ENCODE data around the gene SPAG6.
"Not testable (repeated sequence)": the region's sequence is repeated elsewhere in the genome, so short reads cannot be mapped to it uniquely, and the experiment has no call there.

SPAG6 gene

GRCh38 chr10:22305721-22306120 lies 39.6 kb upstream of the SPAG6 start:
- Histone ChIP-seq H3K27ac (ENCODE audit: low read length) (no peak overlapping the region), H3K4me3 (ENCODE audit: low read length) (no peak overlapping the region), H3F3A (ENCODE audit: insufficient read depth, low read length) (no peaks in the 10 kb centered on the region), H3K36me3 (replicated peaks; ENCODE audit: insufficient read depth, low read length) (no peaks in the 10 kb centered on the region), H2AFZ (ENCODE audit: low read length) (no peak overlapping the region), H3K9me2 (replicated peaks; ENCODE audit: insufficient read depth, low read length) (no peaks in the 10 kb centered on the region), H3K9me3 (replicated peaks; ENCODE audit: insufficient read depth, low read length) (no peaks in the 10 kb centered on the region), H4K20me1 (ENCODE audit: insufficient read depth, low read length) (no peaks in the 10 kb centered on the region), H3K4me1 (ENCODE audit: low read length) (peaks cover 9% of the 10 kb centered on the region), H3K79me2 (ENCODE audit: low read length) (no peaks in the 10 kb centered on the region), H3K4me2 (ENCODE audit: low read depth, low read length) (no peak overlapping the region), H3K9ac (ENCODE audit: low read length) (no peak overlapping the region), H3K27me3 (replicated peaks; ENCODE audit: insufficient read depth, low read length) (no peaks in the 10 kb centered on the region)
- DNase-seq: no peak
- TF ChIP-seq CTCF (IDR thresholded peaks at IDR 0.05; ENCODE audit: low read length) (no peak), EZH2phosphoT487 (IDR thresholded peaks at IDR 0.05; ENCODE audit: low read length) (no peak), EZH2 (optimal IDR thresholded peaks at IDR 0.05; ENCODE audit: low read depth, low read length) (no peak)

- H3K4me1 ChIP-seq (ENCODE audit: low read length): peaks cover 9% of the 10 kb centered on the region
- H3K9ac ChIP-seq (ENCODE audit: low read length): no peak overlapping the region
- H3K36me3 ChIP-seq (replicated peaks; ENCODE audit: insufficient read depth, low read length): no peaks in the 10 kb centered on the region
- DNase-seq: no peak
- no peak overlapping the region for H3K4me3 ChIP-seq (ENCODE audit: low read length)
- no peaks in the 10 kb centered on the region for H3F3A ChIP-seq (ENCODE audit: insufficient read depth, low read length)
- H4K20me1 ChIP-seq (ENCODE audit: insufficient read depth, low read length): no peaks in the 10 kb centered on the region
- H2AFZ ChIP-seq (ENCODE audit: low read length): no peak overlapping the region
- H3K27me3 ChIP-seq (replicated peaks; ENCODE audit: insufficient read depth, low read length): no peaks in the 10 kb centered on the region
- H3K9me3 ChIP-seq (replicated peaks; ENCODE audit: insufficient read depth, low read length): no peaks in the 10 kb centered on the region
- H3K9me2 ChIP-seq (replicated peaks; ENCODE audit: insufficient read depth, low read length): no peaks in the 10 kb centered on the region
- no peak overlapping the region for H3K4me2 ChIP-seq (ENCODE audit: low read depth, low read length)
- H3K79me2 ChIP-seq (ENCODE audit: low read length): no peaks in the 10 kb centered on the region
- H3K27ac ChIP-seq (ENCODE audit: low read length): no peak overlapping the region
- no peak for TF ChIP-seq CTCF (IDR thresholded peaks at IDR 0.05; ENCODE audit: low read length)
- no peak for TF ChIP-seq EZH2phosphoT487 (IDR thresholded peaks at IDR 0.05; ENCODE audit: low read length)
- TF ChIP-seq EZH2 (optimal IDR thresholded peaks at IDR 0.05; ENCODE audit: low read depth, low read length): no peak
Measured at GRCh38 chr10:22308390-22308789, 36.9 kb upstream of the SPAG6 start.

- Histone ChIP-seq H3K9ac (ENCODE audit: low read length) (no peak overlapping the region), H3K9me3 (replicated peaks; ENCODE audit: insufficient read depth, low read length) (no peaks in the 10 kb centered on the region), H3K79me2 (ENCODE audit: low read length) (no peaks in the 10 kb centered on the region), H3K27ac (ENCODE audit: low read length) (no peak overlapping the region), H3K27me3 (replicated peaks; ENCODE audit: insufficient read depth, low read length) (no peaks in the 10 kb centered on the region), H3K36me3 (replicated peaks; ENCODE audit: insufficient read depth, low read length) (no peaks in the 10 kb centered on the region), H3K9me2 (replicated peaks; ENCODE audit: insufficient read depth, low read length) (no peaks in the 10 kb centered on the region), H3K4me3 (ENCODE audit: low read length) (no peak overlapping the region), H2AFZ (ENCODE audit: low read length) (no peak overlapping the region), H3K4me1 (ENCODE audit: low read length) (peaks cover 9% of the 10 kb centered on the region), H3K4me2 (ENCODE audit: low read depth, low read length) (no peak overlapping the region), H4K20me1 (ENCODE audit: insufficient read depth, low read length) (no peaks in the 10 kb centered on the region), H3F3A (ENCODE audit: insufficient read depth, low read length) (no peaks in the 10 kb centered on the region)
- no peak for TF ChIP-seq CTCF (IDR thresholded peaks at IDR 0.05; ENCODE audit: low read length)
- TF ChIP-seq EZH2 (optimal IDR thresholded peaks at IDR 0.05; ENCODE audit: low read depth, low read length): no peak
- no peak for TF ChIP-seq EZH2phosphoT487 (IDR thresholded peaks at IDR 0.05; ENCODE audit: low read length)
- DNase-seq: no peak
Measured at GRCh38 chr10:22309180-22310000, 35.9 kb upstream of the SPAG6 start.

GRCh38 chr10:22310012-22310411 lies 35.3 kb upstream of the SPAG6 start:
- not testable (repeated sequence) for H3K9me3 ChIP-seq (replicated peaks; ENCODE audit: insufficient read depth, low read length); H3K27ac ChIP-seq (ENCODE audit: low read length); H3K9ac ChIP-seq (ENCODE audit: low read length); H3K4me3 ChIP-seq (ENCODE audit: low read length); H3K4me2 ChIP-seq (ENCODE audit: low read depth, low read length); H4K20me1 ChIP-seq (ENCODE audit: insufficient read depth, low read length); DNase-seq; H3K36me3 ChIP-seq (replicated peaks; ENCODE audit: insufficient read depth, low read length); H3K79me2 ChIP-seq (ENCODE audit: low read length); H3K9me2 ChIP-seq (replicated peaks; ENCODE audit: insufficient read depth, low read length); H3K4me1 ChIP-seq (ENCODE audit: low read length); H2AFZ ChIP-seq (ENCODE audit: low read length); H3K27me3 ChIP-seq (replicated peaks; ENCODE audit: insufficient read depth, low read length); H3F3A ChIP-seq (ENCODE audit: insufficient read depth, low read length)
